ENCODE results near the gene TMEM120B. TPM values are rescaled to one million over a fixed set of nuclear protein-coding genes. Genes with fewer than 3 reads are reported as not detected.

The TMEM120B gene
- total and polyA plus RNA-seq, 2 of the 13 experiments (the other 11 are each of a cell fraction or from before 2014, with no cell fraction given), result 7.1 to 12.9 TPM

GRCh38 chr12:121796855-121797751 is 84.6 kb downstream of the TMEM120B start (continued):
- TF ChIP-seq GRHL1 (CRISPR knock-in tag; conservative IDR thresholded peaks at IDR 0.05), result no peak
- TF ChIP-seq THRA (CRISPR knock-in tag; IDR thresholded peaks at IDR 0.05; ENCODE audit: borderline replicate concordance), result peak; percentile 84
- no peak for TF ChIP-seq HHEX (CRISPR knock-in tag; IDR thresholded peaks at IDR 0.05)
- peak; percentile 57; the same call in 1 of the 2 replicates for TF ChIP-seq ZNF362 (CRISPR knock-in tag; IDR thresholded peaks at IDR 0.05; ENCODE audit: borderline replicate concordance)
- TF ChIP-seq ZBED4 (CRISPR knock-in tag; IDR thresholded peaks at IDR 0.05; ENCODE audit: borderline replicate concordance), result peak; percentile 81; the same call in 1 of the 2 replicates
- TF ChIP-seq ZNF557 (CRISPR knock-in tag; IDR thresholded peaks at IDR 0.05), result no peak
- TF ChIP-seq ZHX1 (CRISPR knock-in tag; IDR thresholded peaks at IDR 0.05; ENCODE audit: low read depth), result peak; percentile 77; the same call in 1 of the 2 replicates
- peak; percentile 17; the same call in 1 of the 2 replicates for TF ChIP-seq ZBTB26 (CRISPR knock-in tag; IDR thresholded peaks at IDR 0.05; ENCODE audit: borderline replicate concordance)
- TF ChIP-seq ATF4 (CRISPR knock-in tag; IDR thresholded peaks at IDR 0.05), result 0 out of 4 replicates have a peak, but pooled peaks of 1 of the 2 experiments have one; percentile 60
